ENCODE results near the gene KDM6A.
"Not testable (repeated sequence)": the region's sequence is repeated elsewhere in the genome, so short reads cannot be mapped to it uniquely, and the experiment has no call there.

KDM6A gene

DNA sequence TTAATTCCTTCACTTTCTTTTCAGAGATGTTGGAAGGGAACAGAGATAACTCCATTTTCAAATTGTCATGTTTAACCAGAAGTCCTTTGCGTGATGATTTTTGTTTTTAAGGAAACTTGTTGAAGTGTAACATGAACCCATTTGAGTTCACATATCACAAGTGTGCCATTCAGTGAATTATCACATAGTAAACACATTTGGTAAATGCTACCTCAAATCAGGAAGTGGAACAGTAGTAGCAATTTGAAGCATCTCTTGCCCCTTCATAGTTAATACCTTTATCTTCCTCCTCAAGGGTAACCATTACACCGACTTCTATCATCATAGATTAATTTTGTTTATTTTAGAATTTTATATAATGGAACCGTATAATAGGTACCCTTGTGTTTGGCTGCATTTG lies 35.8 kb downstream of the KDM6A start:
- no peak for TF ChIP-seq CTCF (IDR thresholded peaks at IDR 0.05; ENCODE audit: low read depth, low read length, missing control alignments)
- H3K4me3 ChIP-seq (ENCODE audit: low read depth, low read length), result no peak overlapping the region
- DNase-seq (ENCODE audit: low read depth), result no peak

DNA sequence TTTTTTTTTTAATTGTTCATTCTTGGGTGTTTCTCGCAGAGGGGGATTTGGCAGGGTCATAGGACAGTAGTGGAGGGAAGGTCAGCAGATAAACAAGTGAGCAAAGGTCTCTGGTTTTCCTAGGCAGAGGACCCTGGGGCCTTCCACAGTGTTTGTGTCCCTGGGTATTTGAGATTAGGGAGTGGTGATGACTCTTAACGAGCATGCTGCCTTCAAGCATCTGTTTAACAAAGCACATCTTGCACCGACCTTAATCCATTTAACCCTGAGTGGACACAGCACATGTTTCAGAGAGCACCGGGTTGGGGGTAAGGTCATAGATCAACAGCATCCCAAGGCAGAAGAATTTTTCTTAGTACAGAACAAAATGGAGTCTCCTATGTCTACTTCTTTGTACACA lies 37.5 kb downstream of the KDM6A start:
- DNase-seq (ENCODE audit: low read depth); H3K4me3 ChIP-seq (ENCODE audit: low read depth, low read length): not testable (repeated sequence)

DNA sequence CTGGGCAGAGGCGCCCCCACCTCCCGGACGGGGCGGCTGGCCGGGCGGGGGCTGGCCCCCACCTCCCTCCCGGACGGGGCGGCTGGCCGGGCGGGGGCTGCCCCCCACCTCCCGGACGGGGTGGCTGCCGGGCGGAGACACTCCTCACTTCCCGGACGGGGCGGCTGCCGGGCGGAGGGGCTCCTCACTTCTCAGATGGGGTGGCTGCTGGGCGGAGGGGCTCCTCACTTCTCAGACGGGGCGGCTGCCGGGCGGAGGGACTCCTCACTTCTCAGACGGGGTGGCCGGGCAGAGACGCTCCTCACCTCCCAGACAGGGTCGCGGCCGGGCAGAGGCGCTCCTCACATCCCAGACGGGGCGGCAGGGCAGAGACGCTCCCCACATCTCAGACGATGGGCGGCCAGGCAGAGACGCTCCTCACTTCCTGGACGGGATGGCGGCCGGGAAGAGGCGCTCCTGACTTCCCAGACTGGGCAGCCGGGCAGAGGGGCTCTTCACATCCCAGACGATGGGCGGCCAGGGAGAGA lies 38.1 kb downstream of the KDM6A start:
- H3K4me3 ChIP-seq (ENCODE audit: low read depth, low read length); DNase-seq (ENCODE audit: low read depth): not testable (repeated sequence)

DNA sequence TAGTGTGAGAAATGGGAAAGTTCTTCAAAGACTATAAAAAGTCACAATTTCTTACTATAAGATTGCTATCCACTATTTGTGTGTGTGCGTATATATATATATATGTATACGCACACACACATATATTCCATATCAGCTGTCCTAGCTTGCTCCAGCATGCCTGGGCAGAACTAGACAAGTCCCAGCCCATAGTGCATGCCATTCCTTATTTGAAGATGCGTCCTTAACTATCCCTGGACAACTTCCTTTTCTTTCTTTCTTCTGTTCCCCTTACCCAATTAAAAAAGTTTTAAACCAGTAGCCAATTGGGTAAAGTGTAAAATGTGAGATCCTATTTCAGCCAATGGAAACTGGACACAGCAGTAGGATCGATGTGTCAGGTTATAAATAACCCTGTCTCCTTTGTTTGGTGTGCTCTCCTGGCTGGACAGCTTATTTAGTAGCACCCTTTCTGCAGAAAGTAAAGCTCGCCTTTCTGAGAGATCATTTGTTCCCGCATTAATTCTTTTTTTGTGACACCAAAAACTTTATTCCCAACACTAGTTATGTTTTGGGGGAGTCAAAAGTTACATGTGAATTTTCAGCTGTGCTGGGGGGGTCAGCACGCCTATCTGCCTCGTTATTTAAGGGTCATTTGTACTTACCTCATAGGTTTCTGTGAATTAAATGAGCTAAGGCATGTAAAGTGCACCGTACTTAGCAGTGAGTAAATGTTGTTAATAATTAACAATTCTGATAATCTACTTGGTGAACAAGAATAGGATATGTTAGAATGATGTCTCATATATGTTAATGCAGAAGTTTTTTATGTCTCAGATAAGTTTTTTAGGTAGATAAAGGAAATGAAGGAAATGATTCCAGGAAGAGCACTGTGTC lies 40.9 kb downstream of the KDM6A start:
- DNase-seq (ENCODE audit: low read depth), result no peak
- no peak for TF ChIP-seq CTCF (IDR thresholded peaks at IDR 0.05; ENCODE audit: low read depth, low read length, missing control alignments)
- H3K4me3 ChIP-seq (ENCODE audit: low read depth, low read length), result no peak overlapping the region

DNA sequence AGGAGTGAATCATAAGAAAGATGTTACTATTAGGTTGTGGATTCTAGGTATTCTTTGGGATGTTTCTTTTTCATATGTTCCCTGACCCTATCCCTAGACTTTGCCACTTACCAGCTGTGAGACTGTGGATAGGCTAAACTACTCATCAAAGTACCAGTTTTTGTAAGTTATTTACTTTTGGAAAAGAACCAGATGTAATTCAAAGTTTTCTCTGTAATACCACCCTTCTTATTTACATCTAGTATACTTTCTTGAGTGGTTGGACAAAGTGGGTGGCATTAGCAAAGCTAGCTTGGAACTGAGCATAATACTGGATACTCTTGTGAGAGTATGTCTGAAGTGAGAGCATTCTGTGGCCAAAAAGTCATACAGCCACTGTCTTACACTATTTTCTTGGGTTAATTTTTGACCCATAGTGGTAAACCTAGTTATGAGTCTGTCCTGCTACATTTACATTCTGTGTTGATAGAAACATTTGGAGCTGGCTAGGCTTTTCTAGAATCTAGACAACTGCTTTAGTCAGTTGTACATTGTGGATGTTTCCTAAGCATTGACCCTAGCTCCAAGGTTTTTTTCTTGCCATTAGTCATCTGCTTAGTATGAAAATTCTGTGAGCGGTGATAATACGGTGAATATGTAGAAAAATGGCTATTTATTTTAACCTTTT lies 41.7 kb downstream of the KDM6A start:
- no peak for TF ChIP-seq CTCF (IDR thresholded peaks at IDR 0.05; ENCODE audit: low read depth, low read length, missing control alignments)
- H3K4me3 ChIP-seq (ENCODE audit: low read depth, low read length), result no peak overlapping the region
- no peak for DNase-seq (ENCODE audit: low read depth)

- no peak for DNase-seq (ENCODE audit: low read depth)
- TF ChIP-seq CTCF (IDR thresholded peaks at IDR 0.05; ENCODE audit: low read depth, low read length, missing control alignments), result no peak
- H3K4me3 ChIP-seq (ENCODE audit: low read depth, low read length), result no peak overlapping the region
Observed at GRCh38 chrX:44915361-44915868, 42.4 kb downstream of the KDM6A start.

DNA sequence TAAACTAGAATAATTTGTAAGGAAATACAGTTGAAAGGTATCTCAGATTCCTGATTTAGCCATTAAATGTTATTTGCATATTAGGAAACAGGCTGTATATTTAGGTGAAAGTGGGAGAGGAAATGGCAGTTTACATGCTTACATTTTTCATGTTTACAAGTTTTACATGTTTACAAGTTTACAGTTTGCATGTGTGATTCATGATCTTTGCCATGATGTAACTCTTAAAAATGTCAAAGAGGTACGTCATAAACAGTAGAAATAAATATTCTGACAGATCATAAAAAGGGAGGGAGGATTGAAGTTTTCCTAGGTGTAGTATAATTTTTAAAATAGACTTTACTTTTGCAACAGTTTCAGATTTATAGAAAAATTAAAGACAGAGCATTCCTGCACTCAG lies 45.7 kb downstream of the KDM6A start:
- DNase-seq (ENCODE audit: low read depth), result no peak
- no peak for TF ChIP-seq CTCF (IDR thresholded peaks at IDR 0.05; ENCODE audit: low read depth, low read length, missing control alignments)
- no peak overlapping the region for H3K4me3 ChIP-seq (ENCODE audit: low read depth, low read length)

All from GM12864 (cell line).